Lower leg skin (tissue), 4 donors: ENCODE data around the gene TAS1R1. TPM values are rescaled to one million over a fixed set of nuclear protein-coding genes. Genes with fewer than 3 reads are reported as not detected.

Experiments used
- DNase-seq, 2 donors: peaks; one replicate each; pipeline ENCODE4 v3.0.0-alpha.2; 2019; ENCODE audit warnings: low spot score in 2 of 2
- H3K4me3 ChIP-seq: fragments of 200-600 bp; sonication (generic); 2 replicates; pipeline ENCODE4 v1.5.1; 2017; ENCODE audit warnings: mild to moderate bottlenecking, low read depth; ENCODE audit not compliant: poor library complexity, severe bottlenecking
- POLR2A ChIP-seq, 2 donors: fragments of 450-650 bp; IDR thresholded peaks; one replicate each; pipeline ENCODE4 v1.6.1; 2016 to 2017; ENCODE audit warnings: antibody characterized with exemption in 2 of 2, mild to moderate bottlenecking in 1 of 2, moderate library complexity in 1 of 2
- WGBS, 2 donors: methylation state at CpG; one replicate each; pipeline ENCODE4 v1.1.5; 2018; 5-methylcytosine and 5-hydroxymethylcytosine counted together
- intact Hi-C: fragments of 100-400 bp; cut with DNase I; formaldehyde crosslinking; loops from one replicate; pipeline ENCODE4 v1.15.0; 2023; ENCODE audit warnings: low total_unique reads
- total RNA-seq, 4 donors: library from RNA; depleted of rRNA; stranded (reverse); fragments of >200 nt; gene quantifications; one replicate each; pipeline ENCODE4 v1.1.0, GENCODE V29; 2016
- TF ChIP-seq, protein P1 (sequence below), 3 donors: fragments of 450-650 bp; IDR thresholded peaks; one replicate each; pipeline ENCODE4 v1.5.1; 2016; ENCODE audit warnings: antibody characterized with exemption in 3 of 3, mild to moderate bottlenecking in 3 of 3, moderate library complexity in 2 of 3

Gene TAS1R1
- total RNA-seq, 4 donors from 2014 or later = 0.27 to 0.39 TPM; not detected in 2

DNA sequence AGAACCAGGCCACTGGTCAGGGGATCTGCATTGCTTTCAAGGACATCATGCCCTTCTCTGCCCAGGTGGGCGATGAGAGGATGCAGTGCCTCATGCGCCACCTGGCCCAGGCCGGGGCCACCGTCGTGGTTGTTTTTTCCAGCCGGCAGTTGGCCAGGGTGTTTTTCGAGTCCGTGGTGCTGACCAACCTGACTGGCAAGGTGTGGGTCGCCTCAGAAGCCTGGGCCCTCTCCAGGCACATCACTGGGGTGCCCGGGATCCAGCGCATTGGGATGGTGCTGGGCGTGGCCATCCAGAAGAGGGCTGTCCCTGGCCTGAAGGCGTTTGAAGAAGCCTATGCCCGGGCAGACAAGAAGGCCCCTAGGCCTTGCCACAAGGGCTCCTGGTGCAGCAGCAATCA is 19.7 kb downstream of the TAS1R1 start:
- 83 to 89% methylated on average over 8 to 13 of the region's 14 CpGs for WGBS, 2 donors
- intact Hi-C loops = loop anchor here (10.0 kb wide), 1 partner anchor 60 kb away; no protein-coding TSS in a partner anchor
- no peak for DNase-seq
- no peak for TF ChIP-seq POLR2A (IDR thresholded peaks at IDR 0.05)
- TF ChIP-seq, protein P1, sequence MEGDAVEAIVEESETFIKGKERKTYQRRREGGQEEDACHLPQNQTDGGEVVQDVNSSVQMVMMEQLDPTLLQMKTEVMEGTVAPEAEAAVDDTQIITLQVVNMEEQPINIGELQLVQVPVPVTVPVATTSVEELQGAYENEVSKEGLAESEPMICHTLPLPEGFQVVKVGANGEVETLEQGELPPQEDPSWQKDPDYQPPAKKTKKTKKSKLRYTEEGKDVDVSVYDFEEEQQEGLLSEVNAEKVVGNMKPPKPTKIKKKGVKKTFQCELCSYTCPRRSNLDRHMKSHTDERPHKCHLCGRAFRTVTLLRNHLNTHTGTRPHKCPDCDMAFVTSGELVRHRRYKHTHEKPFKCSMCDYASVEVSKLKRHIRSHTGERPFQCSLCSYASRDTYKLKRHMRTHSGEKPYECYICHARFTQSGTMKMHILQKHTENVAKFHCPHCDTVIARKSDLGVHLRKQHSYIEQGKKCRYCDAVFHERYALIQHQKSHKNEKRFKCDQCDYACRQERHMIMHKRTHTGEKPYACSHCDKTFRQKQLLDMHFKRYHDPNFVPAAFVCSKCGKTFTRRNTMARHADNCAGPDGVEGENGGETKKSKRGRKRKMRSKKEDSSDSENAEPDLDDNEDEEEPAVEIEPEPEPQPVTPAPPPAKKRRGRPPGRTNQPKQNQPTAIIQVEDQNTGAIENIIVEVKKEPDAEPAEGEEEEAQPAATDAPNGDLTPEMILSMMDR (IDR thresholded peaks at IDR 0.05) = no peak
- H3K4me3 ChIP-seq = no peak overlapping the region

DNA sequence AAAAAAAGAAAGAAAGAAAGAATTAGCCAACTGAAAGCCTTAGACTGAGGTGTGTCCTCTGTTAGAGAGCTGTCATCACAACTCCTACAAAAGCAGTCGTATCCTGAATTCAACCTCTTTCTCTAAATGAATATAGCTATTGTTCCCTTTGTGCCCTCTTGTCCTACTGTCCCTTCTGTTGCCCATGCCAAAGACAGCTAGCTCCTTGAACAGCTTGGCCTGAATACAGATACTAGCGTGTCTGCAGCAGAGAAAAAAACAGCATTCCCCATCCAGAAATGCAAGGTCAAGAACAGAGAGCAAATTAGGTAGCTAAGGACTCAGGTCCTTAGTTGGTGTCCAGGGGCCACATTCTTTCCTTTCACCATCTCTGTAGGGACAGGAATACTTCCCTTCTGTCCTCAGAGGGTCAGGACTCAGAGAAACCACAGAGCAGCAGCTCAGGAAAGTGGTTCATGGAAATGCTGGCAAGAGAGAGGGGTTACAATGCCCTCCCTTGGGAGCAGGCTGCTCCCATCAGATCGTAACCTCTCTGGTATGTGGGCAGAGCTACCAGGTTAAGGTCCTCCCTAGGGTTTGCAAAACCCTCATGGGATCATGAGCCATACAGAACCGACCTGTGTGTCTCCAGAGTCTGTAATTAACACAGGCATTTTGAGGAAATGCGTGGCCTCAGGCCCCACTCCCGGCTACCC is 22.9 kb downstream of the TAS1R1 start:
- no peak overlapping the region for H3K4me3 ChIP-seq
- intact Hi-C loops = loop anchor here (10.0 kb wide), 1 partner anchor 57 kb away; no protein-coding TSS in a partner anchor
- no peak for TF ChIP-seq POLR2A (IDR thresholded peaks at IDR 0.05)
- TF ChIP-seq, protein P1 (IDR thresholded peaks at IDR 0.05) = no peak
- no peak for DNase-seq
- 86 to 89% methylated on average over 6 of the region's 6 CpGs for WGBS, 2 donors

DNA sequence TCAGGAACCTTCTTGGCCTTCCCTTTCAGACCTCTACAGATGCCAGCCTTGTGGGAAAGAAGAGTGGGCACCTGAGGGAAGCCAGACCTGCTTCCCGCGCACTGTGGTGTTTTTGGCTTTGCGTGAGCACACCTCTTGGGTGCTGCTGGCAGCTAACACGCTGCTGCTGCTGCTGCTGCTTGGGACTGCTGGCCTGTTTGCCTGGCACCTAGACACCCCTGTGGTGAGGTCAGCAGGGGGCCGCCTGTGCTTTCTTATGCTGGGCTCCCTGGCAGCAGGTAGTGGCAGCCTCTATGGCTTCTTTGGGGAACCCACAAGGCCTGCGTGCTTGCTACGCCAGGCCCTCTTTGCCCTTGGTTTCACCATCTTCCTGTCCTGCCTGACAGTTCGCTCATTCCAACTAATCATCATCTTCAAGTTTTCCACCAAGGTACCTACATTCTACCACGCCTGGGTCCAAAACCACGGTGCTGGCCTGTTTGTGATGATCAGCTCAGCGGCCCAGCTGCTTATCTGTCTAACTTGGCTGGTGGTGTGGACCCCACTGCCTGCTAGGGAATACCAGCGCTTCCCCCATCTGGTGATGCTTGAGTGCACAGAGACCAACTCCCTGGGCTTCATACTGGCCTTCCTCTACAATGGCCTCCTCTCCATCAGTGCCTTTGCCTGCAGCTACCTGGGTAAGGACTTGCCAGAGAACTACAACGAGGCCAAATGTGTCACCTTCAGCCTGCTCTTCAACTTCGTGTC is 23.7 kb downstream of the TAS1R1 start:
- no peak overlapping the region for H3K4me3 ChIP-seq
- TF ChIP-seq POLR2A (IDR thresholded peaks at IDR 0.05) = no peak
- TF ChIP-seq, protein P1 (IDR thresholded peaks at IDR 0.05) = no peak
- 87 to 89% methylated on average over 13 to 14 of the region's 14 CpGs for WGBS, 2 donors
- DNase-seq = no peak
- intact Hi-C loops = loop anchor here (10.0 kb wide), 1 partner anchor 56 kb away; no protein-coding TSS in a partner anchor

DNA sequence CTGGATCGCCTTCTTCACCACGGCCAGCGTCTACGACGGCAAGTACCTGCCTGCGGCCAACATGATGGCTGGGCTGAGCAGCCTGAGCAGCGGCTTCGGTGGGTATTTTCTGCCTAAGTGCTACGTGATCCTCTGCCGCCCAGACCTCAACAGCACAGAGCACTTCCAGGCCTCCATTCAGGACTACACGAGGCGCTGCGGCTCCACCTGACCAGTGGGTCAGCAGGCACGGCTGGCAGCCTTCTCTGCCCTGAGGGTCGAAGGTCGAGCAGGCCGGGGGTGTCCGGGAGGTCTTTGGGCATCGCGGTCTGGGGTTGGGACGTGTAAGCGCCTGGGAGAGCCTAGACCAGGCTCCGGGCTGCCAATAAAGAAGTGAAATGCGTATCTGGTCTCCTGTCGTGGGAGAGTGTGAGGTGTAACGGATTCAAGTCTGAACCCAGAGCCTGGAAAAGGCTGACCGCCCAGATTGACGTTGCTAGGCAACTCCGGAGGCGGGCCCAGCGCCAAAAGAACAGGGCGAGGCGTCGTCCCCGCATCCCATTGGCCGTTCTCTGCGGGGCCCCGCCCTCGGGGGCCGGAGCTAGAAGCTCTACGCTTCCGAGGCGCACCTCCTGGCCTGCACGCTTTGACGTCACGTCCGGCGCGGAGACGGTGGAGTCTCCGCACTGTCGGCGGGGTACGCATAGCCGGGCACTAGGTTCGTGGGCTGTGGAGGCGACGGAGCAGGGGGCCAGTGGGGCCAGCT is 24.4 kb downstream of the TAS1R1 start, which contains the start of gene ZBTB48:
Gene ZBTB48 (plus strand): TSS at position 621 of the 745 bp plus-strand sequence. CDS start 616 bp downstream, outside the sequence.
- DNase-seq = peak; percentile 99 to 100
- TF ChIP-seq, protein P1 (IDR thresholded peaks at IDR 0.05) = no peak
- TF ChIP-seq POLR2A (IDR thresholded peaks at IDR 0.05) = peak in 1 of 2 donors; percentile 61
- intact Hi-C loops = loop anchor here (10.0 kb wide), 1 partner anchor 55 kb away; no protein-coding TSS in a partner anchor
- H3K4me3 ChIP-seq = peak within 1 kb of the TSS; percentile 80
- WGBS, 2 donors = 11 to 16% methylated on average over 40 to 46 of the region's 58 CpGs

DNA sequence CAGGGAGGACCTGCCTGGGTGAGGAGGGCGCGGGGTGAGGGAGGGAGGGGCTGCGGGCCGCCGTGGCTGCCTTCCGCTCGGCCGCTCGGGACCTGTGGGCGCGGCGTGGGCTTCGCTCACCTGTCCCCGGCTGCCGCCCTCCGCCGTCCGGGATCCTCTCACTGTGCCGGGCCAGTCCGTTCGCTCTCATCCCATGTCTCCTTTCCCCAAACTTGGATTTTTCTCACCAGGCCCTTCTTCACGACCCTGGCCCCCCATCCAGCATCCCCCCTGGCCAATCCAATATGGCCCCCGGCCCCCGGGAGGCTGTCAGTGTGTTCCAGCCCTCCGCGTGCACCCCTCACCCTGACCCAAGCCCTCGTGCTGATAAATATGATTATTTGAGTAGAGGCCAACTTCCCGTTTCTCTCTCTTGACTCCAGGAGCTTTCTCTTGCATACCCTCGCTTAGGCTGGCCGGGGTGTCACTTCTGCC is 25.0 kb downstream of the TAS1R1 start:
- TF ChIP-seq POLR2A (IDR thresholded peaks at IDR 0.05) = no peak
- peak overlapping the region; percentile 80 for H3K4me3 ChIP-seq
- peak in 1 of 2 donors; percentile 89 for DNase-seq
- intact Hi-C loops = no loop called here
- WGBS, 2 donors = 0 to 1% methylated on average over 13 to 30 of the region's 30 CpGs
